OCI-LY7 (cell line): ENCODE results near the gene ZBTB47. TPM values are rescaled to one million over a fixed set of nuclear protein-coding genes. Genes with fewer than 3 reads are reported as not detected.

Experiments used
- BruUV-seq: library from RNA; stranded (reverse); fragments of 400-500 nt; replicated peaks from 2 replicates; lab custom pipeline; 2021; lab: Mats Ljungman, UMichigan
- CTCF ChIA-PET: fragments of 300-600 bp; sonication (Branson Sonifier 250); formaldehyde crosslinking; loops from one replicate; lab custom pipeline; 2022; ENCODE audit warnings: antibody characterized with exemption; ENCODE audit not compliant: unreplicated experiment; lab: Charles Lee
- POLR2A ChIA-PET: fragments of 300-600 bp; sonication (Branson Sonifier 250); formaldehyde crosslinking; loops from one replicate; lab custom pipeline; 2022; ENCODE audit warnings: antibody characterized with exemption; lab: Charles Lee
- DNase-seq: peaks from one replicate; pipeline ENCODE4 v3.0.0-alpha.2; 2015; ENCODE audit warnings: low spot score
- H2AFZ ChIP-seq: fragments of 200-600 bp; sonication (generic), shearing (Covaris generic); 2 replicates; pipeline ENCODE4 v1.6.1; 2014; ENCODE audit warnings: mild to moderate bottlenecking, antibody characterized with exemption, low read length, moderate library complexity
- H3K27ac ChIP-seq: fragments of 200-600 bp; sonication (generic); 2 replicates; pipeline ENCODE4 v1.5.1; 2014; ENCODE audit warnings: mixed run types, low read depth, mild to moderate bottlenecking, moderate library complexity, low read length, inconsistent platforms; ENCODE audit not compliant: poor library complexity, severe bottlenecking
- H3K36me3 ChIP-seq: fragments of 200-600 bp; sonication (generic); 2 replicates; pipeline ENCODE4 v1.6.1; 2014; ENCODE audit warnings: mild to moderate bottlenecking, antibody characterized with exemption, low read length, moderate library complexity, mixed read lengths; ENCODE audit not compliant: insufficient read depth
- H3K4me1 ChIP-seq: fragments of 200-600 bp; sonication (generic); 2 replicates; pipeline ENCODE4 v1.5.1; 2014; ENCODE audit warnings: mild to moderate bottlenecking, low read length; ENCODE audit not compliant: insufficient read depth, poor library complexity, severe bottlenecking
- H3K4me2 ChIP-seq: fragments of 200-600 bp; sonication (generic); 2 replicates; pipeline ENCODE4 v1.6.1; 2014; ENCODE audit warnings: mild to moderate bottlenecking, low read length
- H3K4me3 ChIP-seq: fragments of 200-600 bp; sonication (generic); 2 replicates; pipeline ENCODE4 v1.5.1; 2014; ENCODE audit warnings: mild to moderate bottlenecking, low read depth, low read length; ENCODE audit not compliant: poor library complexity, severe bottlenecking
- H3K79me2 ChIP-seq: fragments of 200-600 bp; sonication (generic); 2 replicates; pipeline ENCODE4 v1.6.1; 2016; ENCODE audit warnings: low read depth, mild to moderate bottlenecking, low read length, moderate library complexity, mixed read lengths; ENCODE audit not compliant: insufficient read depth
- H3K9me2 ChIP-seq: fragments of 200-600 bp; sonication (generic); 2 replicates; pipeline ENCODE4 v1.6.1; 2016; ENCODE audit warnings: mild to moderate bottlenecking, low read length, mixed read lengths; ENCODE audit not compliant: insufficient read depth
- H3K9me3 ChIP-seq: fragments of 200-600 bp; sonication (generic); 2 replicates; pipeline ENCODE4 v1.6.1; 2014; ENCODE audit warnings: mild to moderate bottlenecking, mixed run types, low read length, mixed read lengths
- H4K20me1 ChIP-seq: fragments of 200-600 bp; sonication (generic); 2 replicates; pipeline ENCODE4 v1.6.1; 2014; ENCODE audit warnings: mild to moderate bottlenecking, antibody characterized with exemption, low read length, moderate library complexity, mixed read lengths; ENCODE audit not compliant: insufficient read depth
- EZH2phosphoT487 ChIP-seq: fragments of 200-600 bp; sonication (generic); IDR thresholded peaks from 2 replicates; pipeline ENCODE4 v1.6.1; 2018; ENCODE audit warnings: low read depth, borderline replicate concordance, mild to moderate bottlenecking, mixed run types, antibody characterized with exemption, low read length, moderate library complexity, mixed read lengths
- intact Hi-C: fragments of 100-400 bp; cut with micrococcal nuclease; formaldehyde crosslinking; loops from one replicate; pipeline ENCODE4 v1.10.0; 2022; ENCODE audit not compliant: unreplicated experiment
- total RNA-seq, 2 experiments: library from RNA; depleted of rRNA in 1 of 2; stranded (reverse); fragments of >200 nt in 1 of 2; shearing (Covaris generic) in 1 of 2; gene quantifications; 2 replicates each; pipeline ENCODE4 v1.2.3, GENCODE V29; 2014 to 2022
- TF ChIP-seq, protein P1 (sequence below): fragments of 200-600 bp; sonication (generic); conservative IDR thresholded peaks from 2 replicates; pipeline ENCODE4 v1.5.1; 2014; ENCODE audit warnings: mild to moderate bottlenecking, antibody characterized with exemption, low read length, moderate library complexity, mixed read lengths

The ZBTB47 gene
- total RNA-seq, 2 experiments from 2014 or later = 0.09 TPM; not detected in 1

DNA sequence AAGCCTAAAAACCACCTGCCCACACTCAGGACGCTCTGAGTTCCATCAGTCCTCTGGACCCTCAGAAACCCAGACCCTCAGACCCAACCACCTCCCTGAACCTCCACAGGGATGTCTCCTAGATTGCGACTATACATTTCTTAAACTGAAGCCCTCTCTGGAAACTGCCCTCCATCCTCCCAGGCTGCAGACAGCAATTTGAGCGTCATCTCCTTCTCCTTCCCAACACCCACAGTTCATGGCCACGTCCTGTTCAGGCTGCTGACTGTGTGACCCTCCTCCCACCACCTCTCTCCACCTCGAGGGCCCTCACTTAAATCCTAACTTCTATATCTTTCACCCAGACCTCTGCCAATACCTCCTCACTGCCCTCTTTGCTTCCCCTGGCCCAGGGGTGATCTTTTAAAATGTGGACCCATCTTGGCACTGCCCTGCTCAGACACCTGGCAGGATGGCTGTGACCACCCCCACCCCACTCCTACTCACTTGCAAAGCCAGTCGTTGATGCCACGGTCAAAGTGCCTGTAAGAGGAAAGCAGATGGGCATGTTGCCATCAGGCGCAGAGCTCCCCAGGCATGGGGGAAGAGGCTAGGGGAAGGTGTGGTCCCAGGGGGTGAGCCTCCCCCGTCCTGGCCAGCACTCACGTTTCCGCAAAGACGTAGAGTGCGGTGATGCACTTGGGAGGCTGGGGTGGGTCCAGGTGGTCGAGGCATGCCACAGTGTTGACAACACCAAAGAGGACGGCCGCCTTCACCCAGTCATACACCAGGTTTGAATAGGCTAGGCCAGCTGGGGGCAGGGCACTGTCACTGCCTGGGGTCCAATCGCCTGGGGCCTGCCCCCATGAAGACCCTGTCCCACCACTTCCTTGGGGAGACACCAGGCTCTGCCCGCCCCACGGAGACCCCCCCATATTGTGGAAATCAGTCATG is 43.1 kb downstream of the ZBTB47 start:
- Histone ChIP-seq H3K4me3 (no peak overlapping the region), H3K36me3 (no peaks in the 10 kb centered on the region), H3K4me1 (no peaks in the 10 kb centered on the region), H4K20me1 (no peaks in the 10 kb centered on the region), H3K4me2 (no peak overlapping the region), H3K79me2 (no peaks in the 10 kb centered on the region), H3K9me3 (no peaks in the 10 kb centered on the region), H2AFZ (no peak overlapping the region), H3K27ac (no peak overlapping the region), H3K9me2 (no peaks in the 10 kb centered on the region)
- intact Hi-C loops = no loop called here
- no peak for TF ChIP-seq EZH2phosphoT487
- TF ChIP-seq, protein P1, sequence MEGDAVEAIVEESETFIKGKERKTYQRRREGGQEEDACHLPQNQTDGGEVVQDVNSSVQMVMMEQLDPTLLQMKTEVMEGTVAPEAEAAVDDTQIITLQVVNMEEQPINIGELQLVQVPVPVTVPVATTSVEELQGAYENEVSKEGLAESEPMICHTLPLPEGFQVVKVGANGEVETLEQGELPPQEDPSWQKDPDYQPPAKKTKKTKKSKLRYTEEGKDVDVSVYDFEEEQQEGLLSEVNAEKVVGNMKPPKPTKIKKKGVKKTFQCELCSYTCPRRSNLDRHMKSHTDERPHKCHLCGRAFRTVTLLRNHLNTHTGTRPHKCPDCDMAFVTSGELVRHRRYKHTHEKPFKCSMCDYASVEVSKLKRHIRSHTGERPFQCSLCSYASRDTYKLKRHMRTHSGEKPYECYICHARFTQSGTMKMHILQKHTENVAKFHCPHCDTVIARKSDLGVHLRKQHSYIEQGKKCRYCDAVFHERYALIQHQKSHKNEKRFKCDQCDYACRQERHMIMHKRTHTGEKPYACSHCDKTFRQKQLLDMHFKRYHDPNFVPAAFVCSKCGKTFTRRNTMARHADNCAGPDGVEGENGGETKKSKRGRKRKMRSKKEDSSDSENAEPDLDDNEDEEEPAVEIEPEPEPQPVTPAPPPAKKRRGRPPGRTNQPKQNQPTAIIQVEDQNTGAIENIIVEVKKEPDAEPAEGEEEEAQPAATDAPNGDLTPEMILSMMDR = no peak
- DNase-seq = no peak
- CTCF ChIA-PET = interaction anchor here (0.6 kb wide), 1 partner anchor 33 kb away, joined by 9 read pairs; no protein-coding TSS in a partner anchor
- no TSS peak for BruUV-seq
- POLR2A ChIA-PET = no interaction called here

- CTCF ChIA-PET = interaction anchor here (0.6 kb wide), 1 partner anchor 32 kb away, joined by 9 read pairs; no protein-coding TSS in a partner anchor
- BruUV-seq = no TSS peak
- Histone ChIP-seq H2AFZ (no peak overlapping the region), H3K4me1 (no peaks in the 10 kb centered on the region), H3K36me3 (no peaks in the 10 kb centered on the region), H3K4me2 (no peak overlapping the region), H3K79me2 (no peaks in the 10 kb centered on the region), H3K27ac (no peak overlapping the region), H3K9me2 (no peaks in the 10 kb centered on the region), H3K9me3 (no peaks in the 10 kb centered on the region), H4K20me1 (no peaks in the 10 kb centered on the region), H3K4me3 (no peak overlapping the region)
- POLR2A ChIA-PET = no interaction called here
- DNase-seq = no peak
- TF ChIP-seq EZH2phosphoT487 = no peak
- TF ChIP-seq, protein P1 = no peak
- intact Hi-C loops = no loop called here
Observed at GRCh38 chr3:42697289-42698051, 44.0 kb downstream of the ZBTB47 start.
